SK-N-SH treated with all-trans-retinoic acid at 6 μM for 48 hours (cell line): ENCODE data around the gene UPK2.

Source experiments
- ATAC-seq: fragments of 200-7000 bp; cut with Tn5 transposase; 3 replicates; pipeline ENCODE4 v1.9.1; 2020; ENCODE audit warnings: mild to moderate bottlenecking, moderate library complexity
- ARNTL ChIP-seq: fragments of 450-650 bp; formaldehyde crosslinking; IDR thresholded peaks from 2 replicates; pipeline ENCODE4 v1.5.0; 2020; ENCODE audit warnings: low read depth, mild to moderate bottlenecking, moderate library complexity, borderline replicate concordance
- CREB5 ChIP-seq: fragments of 250-450 bp; sonication (Bioruptor Pico); IDR thresholded peaks from 2 replicates; pipeline ENCODE4 v1.5.1; 2020; ENCODE audit warnings: low read depth, mild to moderate bottlenecking, moderate library complexity
- CSDC2 ChIP-seq: fragments of 250-450 bp; sonication (Bioruptor Pico); IDR thresholded peaks from 2 replicates; pipeline ENCODE4 v1.5.0; 2020; ENCODE audit warnings: mild to moderate bottlenecking, moderate library complexity
- ESRRG ChIP-seq: fragments of 250-450 bp; sonication (Bioruptor Pico); IDR thresholded peaks from 2 replicates; pipeline ENCODE4 v1.6.1; 2021; ENCODE audit warnings: mild to moderate bottlenecking
- GLIS3 ChIP-seq: fragments of 250-450 bp; sonication (Bioruptor Pico); IDR thresholded peaks from 2 replicates; pipeline ENCODE4 v1.5.0; 2020; ENCODE audit warnings: mild to moderate bottlenecking, moderate library complexity
- ISL1 ChIP-seq: fragments of 250-450 bp; sonication (Bioruptor Pico); IDR thresholded peaks from 2 replicates; pipeline ENCODE4 v2.1.2; 2022; ENCODE audit warnings: mild to moderate bottlenecking, moderate library complexity
- PATZ1 ChIP-seq: fragments of 250-450 bp; sonication (Bioruptor Pico); IDR thresholded peaks from 2 replicates; pipeline ENCODE4 v1.8.0; 2020; ENCODE audit warnings: mild to moderate bottlenecking, moderate library complexity, borderline replicate concordance
- PPARA ChIP-seq: fragments of 250-450 bp; sonication (Bioruptor Pico); IDR thresholded peaks from 2 replicates; pipeline ENCODE4 v1.5.0; 2020; ENCODE audit warnings: mild to moderate bottlenecking, borderline replicate concordance
- RARB ChIP-seq: fragments of 250-450 bp; sonication (Bioruptor Pico); IDR thresholded peaks from 2 replicates; pipeline ENCODE4 v1.8.0; 2021; ENCODE audit warnings: mild to moderate bottlenecking, moderate library complexity
- SNAI2 ChIP-seq: fragments of 250-450 bp; sonication (Bioruptor Pico); IDR thresholded peaks from 2 replicates; pipeline ENCODE4 v1.5.0; 2020; ENCODE audit warnings: mild to moderate bottlenecking, moderate library complexity
- TCF4 ChIP-seq: fragments of 250-450 bp; sonication (Bioruptor Pico); IDR thresholded peaks from 2 replicates; pipeline ENCODE4 v1.8.0; 2021; ENCODE audit warnings: mild to moderate bottlenecking, moderate library complexity, borderline replicate concordance
- TOX ChIP-seq: fragments of 250-450 bp; sonication (Bioruptor Pico); IDR thresholded peaks from 2 replicates; pipeline ENCODE4 v1.8.0; 2021; ENCODE audit warnings: mild to moderate bottlenecking, moderate library complexity, borderline replicate concordance
- ZC3H10 ChIP-seq: fragments of 250-450 bp; sonication (Bioruptor Pico); IDR thresholded peaks from 2 replicates; pipeline ENCODE4 v1.5.1; 2021; ENCODE audit warnings: mild to moderate bottlenecking, moderate library complexity
- ZFP3 ChIP-seq: fragments of 250-450 bp; sonication (Bioruptor Pico); IDR thresholded peaks from 2 replicates; pipeline ENCODE4 v1.5.0; 2020; ENCODE audit warnings: mild to moderate bottlenecking, moderate library complexity
- ZFP30 ChIP-seq: fragments of 450-650 bp; formaldehyde crosslinking; IDR thresholded peaks from 2 replicates; pipeline ENCODE4 v1.5.0; 2022; ENCODE audit warnings: mild to moderate bottlenecking, moderate library complexity
- ZNF565 ChIP-seq: fragments of 450-650 bp; formaldehyde crosslinking; conservative IDR thresholded peaks from 2 replicates; pipeline ENCODE4 v1.5.0; 2020; ENCODE audit warnings: low read depth, mild to moderate bottlenecking, moderate library complexity
- ZNF70 ChIP-seq: fragments of 450-650 bp; formaldehyde crosslinking; IDR thresholded peaks from 2 replicates; pipeline ENCODE4 v1.5.0; 2020; ENCODE audit warnings: mild to moderate bottlenecking, moderate library complexity
- ZNF8 ChIP-seq: fragments of 450-650 bp; formaldehyde crosslinking; IDR thresholded peaks from 2 replicates; pipeline ENCODE4 v1.5.0; 2020; ENCODE audit warnings: mild to moderate bottlenecking, moderate library complexity
- TF ChIP-seq, protein P1 (sequence below): fragments of 250-450 bp; sonication (Bioruptor Pico); IDR thresholded peaks from 2 replicates; pipeline ENCODE4 v1.5.1; 2021; ENCODE audit warnings: mild to moderate bottlenecking, moderate library complexity
- TF ChIP-seq, protein P2 (sequence below): fragments of 250-450 bp; sonication (Bioruptor Pico); IDR thresholded peaks from 2 replicates; pipeline ENCODE4 v1.5.0; 2020; ENCODE audit warnings: mild to moderate bottlenecking, moderate library complexity
- TF ChIP-seq, protein P3 (sequence below): fragments of 250-450 bp; sonication (Bioruptor Pico); IDR thresholded peaks from 2 replicates; pipeline ENCODE4 v1.8.0; 2021; ENCODE audit warnings: low read depth, mild to moderate bottlenecking, moderate library complexity, borderline replicate concordance

UPK2 gene

DNA sequence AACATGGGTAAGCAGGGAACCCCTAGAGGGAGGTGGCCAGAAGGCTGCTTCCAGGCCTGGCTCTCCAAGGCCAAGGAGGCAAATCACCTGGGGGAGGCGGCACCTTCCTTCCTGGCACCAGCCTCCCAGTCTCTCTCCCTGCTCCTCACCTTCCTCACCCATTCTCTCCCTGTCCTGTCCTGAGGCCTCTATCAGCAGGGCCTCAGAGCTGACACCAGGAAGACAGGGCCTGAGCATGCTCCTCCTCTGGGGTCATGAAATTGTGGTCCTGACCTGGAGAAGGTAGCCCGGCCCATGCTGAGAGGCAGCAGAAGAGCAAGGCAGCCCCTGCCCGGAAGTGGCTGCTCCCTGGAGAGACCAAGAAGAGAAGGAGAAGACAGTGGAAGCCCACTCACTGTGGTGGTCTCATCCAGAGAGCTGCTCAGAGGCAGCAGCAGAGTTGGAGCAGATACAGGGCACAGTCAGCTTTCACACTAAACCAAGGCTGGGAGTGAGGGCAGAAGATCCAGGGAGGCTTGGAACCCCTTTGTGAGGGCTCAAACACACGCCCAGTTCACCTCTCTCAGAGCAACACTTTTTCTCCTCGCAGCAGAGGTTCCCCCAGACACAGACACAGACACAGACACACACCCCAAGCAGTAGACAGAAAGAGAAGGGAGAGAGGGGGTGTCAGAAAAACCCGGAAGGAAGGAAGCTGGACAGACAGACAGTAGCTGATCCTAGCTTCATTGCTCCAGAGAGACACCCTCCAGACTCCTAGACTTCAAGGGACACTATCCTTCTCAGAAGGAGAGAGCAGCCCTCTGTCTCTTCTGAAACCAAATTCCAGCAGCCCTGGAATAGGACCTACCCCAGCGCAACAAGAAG, 32.1 kb upstream of the UPK2 start:
- ATAC-seq = no peak
- no peak for TF ChIP-seq TOX
- TF ChIP-seq GLIS3 (CRISPR knock-in tag) = no peak
- no peak for TF ChIP-seq CSDC2 (CRISPR knock-in tag)
- TF ChIP-seq, protein P1, sequence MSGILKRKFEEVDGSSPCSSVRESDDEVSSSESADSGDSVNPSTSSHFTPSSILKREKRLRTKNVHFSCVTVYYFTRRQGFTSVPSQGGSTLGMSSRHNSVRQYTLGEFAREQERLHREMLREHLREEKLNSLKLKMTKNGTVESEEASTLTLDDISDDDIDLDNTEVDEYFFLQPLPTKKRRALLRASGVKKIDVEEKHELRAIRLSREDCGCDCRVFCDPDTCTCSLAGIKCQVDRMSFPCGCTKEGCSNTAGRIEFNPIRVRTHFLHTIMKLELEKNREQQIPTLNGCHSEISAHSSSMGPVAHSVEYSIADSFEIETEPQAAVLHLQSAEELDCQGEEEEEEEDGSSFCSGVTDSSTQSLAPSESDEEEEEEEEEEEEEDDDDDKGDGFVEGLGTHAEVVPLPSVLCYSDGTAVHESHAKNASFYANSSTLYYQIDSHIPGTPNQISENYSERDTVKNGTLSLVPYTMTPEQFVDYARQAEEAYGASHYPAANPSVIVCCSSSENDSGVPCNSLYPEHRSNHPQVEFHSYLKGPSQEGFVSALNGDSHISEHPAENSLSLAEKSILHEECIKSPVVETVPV (CRISPR knock-in tag) = no peak
- TF ChIP-seq ZFP30 (CRISPR knock-in tag) = no peak
- no peak for TF ChIP-seq RARB (CRISPR knock-in tag)
- TF ChIP-seq ZNF565 = no peak
- TF ChIP-seq ZC3H10 (CRISPR knock-in tag) = no peak
- TF ChIP-seq, protein P2, sequence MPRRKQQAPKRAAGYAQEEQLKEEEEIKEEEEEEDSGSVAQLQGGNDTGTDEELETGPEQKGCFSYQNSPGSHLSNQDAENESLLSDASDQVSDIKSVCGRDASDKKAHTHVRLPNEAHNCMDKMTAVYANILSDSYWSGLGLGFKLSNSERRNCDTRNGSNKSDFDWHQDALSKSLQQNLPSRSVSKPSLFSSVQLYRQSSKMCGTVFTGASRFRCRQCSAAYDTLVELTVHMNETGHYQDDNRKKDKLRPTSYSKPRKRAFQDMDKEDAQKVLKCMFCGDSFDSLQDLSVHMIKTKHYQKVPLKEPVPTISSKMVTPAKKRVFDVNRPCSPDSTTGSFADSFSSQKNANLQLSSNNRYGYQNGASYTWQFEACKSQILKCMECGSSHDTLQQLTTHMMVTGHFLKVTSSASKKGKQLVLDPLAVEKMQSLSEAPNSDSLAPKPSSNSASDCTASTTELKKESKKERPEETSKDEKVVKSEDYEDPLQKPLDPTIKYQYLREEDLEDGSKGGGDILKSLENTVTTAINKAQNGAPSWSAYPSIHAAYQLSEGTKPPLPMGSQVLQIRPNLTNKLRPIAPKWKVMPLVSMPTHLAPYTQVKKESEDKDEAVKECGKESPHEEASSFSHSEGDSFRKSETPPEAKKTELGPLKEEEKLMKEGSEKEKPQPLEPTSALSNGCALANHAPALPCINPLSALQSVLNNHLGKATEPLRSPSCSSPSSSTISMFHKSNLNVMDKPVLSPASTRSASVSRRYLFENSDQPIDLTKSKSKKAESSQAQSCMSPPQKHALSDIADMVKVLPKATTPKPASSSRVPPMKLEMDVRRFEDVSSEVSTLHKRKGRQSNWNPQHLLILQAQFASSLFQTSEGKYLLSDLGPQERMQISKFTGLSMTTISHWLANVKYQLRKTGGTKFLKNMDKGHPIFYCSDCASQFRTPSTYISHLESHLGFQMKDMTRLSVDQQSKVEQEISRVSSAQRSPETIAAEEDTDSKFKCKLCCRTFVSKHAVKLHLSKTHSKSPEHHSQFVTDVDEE (CRISPR knock-in tag) = no peak
- no peak for TF ChIP-seq ZFP3 (CRISPR knock-in tag)
- no peak for TF ChIP-seq TCF4 (CRISPR knock-in tag)
- no peak for TF ChIP-seq PPARA
- no peak for TF ChIP-seq ISL1 (CRISPR knock-in tag)
- TF ChIP-seq ESRRG (CRISPR knock-in tag) = no peak
- no peak for TF ChIP-seq CREB5 (CRISPR knock-in tag)
- TF ChIP-seq SNAI2 = no peak

GRCh38 chr11:118924591-118925585, 31.2 kb upstream of the UPK2 start:
- TF ChIP-seq ZFP3 (CRISPR knock-in tag) (0 out of 2 replicates have a peak, but pooled peaks have one; percentile 40), PATZ1 (no peak)
- no peak for ATAC-seq

- no peak for ATAC-seq
- no peak for TF ChIP-seq GLIS3 (CRISPR knock-in tag)
- no peak for TF ChIP-seq TCF4 (CRISPR knock-in tag)
- no peak for TF ChIP-seq ZNF8 (CRISPR knock-in tag)
- no peak for TF ChIP-seq ARNTL
- no peak for TF ChIP-seq ZNF70
- TF ChIP-seq, protein P3, sequence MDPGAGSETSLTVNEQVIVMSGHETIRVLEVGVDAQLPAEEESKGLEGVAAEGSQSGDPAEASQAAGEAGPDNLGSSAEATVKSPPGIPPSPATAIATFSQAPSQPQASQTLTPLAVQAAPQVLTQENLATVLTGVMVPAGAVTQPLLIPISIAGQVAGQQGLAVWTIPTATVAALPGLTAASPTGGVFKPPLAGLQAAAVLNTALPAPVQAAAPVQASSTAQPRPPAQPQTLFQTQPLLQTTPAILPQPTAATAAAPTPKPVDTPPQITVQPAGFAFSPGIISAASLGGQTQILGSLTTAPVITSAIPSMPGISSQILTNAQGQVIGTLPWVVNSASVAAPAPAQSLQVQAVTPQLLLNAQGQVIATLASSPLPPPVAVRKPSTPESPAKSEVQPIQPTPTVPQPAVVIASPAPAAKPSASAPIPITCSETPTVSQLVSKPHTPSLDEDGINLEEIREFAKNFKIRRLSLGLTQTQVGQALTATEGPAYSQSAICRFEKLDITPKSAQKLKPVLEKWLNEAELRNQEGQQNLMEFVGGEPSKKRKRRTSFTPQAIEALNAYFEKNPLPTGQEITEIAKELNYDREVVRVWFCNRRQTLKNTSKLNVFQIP (CRISPR knock-in tag) = no peak
- TF ChIP-seq, all 23 proteins: peak for 0
Measured at GRCh38 chr11:118927554-118928100, 28.5 kb upstream of the UPK2 start.
